GM12801 (cell line): ENCODE measurements around the gene TRIM13.

ENCODE experiments used
- TF ChIP-seq, protein P1 (sequence below): IDR thresholded peaks from one replicate; pipeline ENCODE4 v1.5.1; 2011; ENCODE audit warnings: control low read depth; ENCODE audit not compliant: insufficient read length; ENCODE audit errors: extremely low read depth

TRIM13 gene

DNA sequence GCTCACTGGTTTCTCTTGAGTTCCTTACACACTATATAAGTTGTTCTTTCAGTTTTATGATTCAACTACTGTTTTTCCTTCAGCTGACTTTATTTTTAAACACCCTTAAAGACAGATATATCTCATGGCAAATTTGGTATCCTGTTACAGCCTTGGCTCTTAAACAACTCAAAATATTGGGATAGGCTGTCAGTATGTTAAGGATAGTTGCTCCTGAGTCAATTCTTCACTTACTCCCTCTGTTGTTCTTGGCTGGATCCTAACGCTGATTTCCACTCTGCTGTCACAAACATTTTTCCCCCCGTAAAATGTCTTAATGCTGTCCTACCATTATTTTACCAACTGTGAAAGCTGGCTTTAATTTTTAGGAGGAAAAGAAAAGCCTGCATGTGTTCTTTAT, 19.6 kb downstream of the TRIM13 start:
- TF ChIP-seq, protein P1, sequence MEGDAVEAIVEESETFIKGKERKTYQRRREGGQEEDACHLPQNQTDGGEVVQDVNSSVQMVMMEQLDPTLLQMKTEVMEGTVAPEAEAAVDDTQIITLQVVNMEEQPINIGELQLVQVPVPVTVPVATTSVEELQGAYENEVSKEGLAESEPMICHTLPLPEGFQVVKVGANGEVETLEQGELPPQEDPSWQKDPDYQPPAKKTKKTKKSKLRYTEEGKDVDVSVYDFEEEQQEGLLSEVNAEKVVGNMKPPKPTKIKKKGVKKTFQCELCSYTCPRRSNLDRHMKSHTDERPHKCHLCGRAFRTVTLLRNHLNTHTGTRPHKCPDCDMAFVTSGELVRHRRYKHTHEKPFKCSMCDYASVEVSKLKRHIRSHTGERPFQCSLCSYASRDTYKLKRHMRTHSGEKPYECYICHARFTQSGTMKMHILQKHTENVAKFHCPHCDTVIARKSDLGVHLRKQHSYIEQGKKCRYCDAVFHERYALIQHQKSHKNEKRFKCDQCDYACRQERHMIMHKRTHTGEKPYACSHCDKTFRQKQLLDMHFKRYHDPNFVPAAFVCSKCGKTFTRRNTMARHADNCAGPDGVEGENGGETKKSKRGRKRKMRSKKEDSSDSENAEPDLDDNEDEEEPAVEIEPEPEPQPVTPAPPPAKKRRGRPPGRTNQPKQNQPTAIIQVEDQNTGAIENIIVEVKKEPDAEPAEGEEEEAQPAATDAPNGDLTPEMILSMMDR, result no peak

- TF ChIP-seq, protein P1, result no peak
Observed at GRCh38 chr13:50017819-50018218, 21.0 kb downstream of the TRIM13 start.

DNA sequence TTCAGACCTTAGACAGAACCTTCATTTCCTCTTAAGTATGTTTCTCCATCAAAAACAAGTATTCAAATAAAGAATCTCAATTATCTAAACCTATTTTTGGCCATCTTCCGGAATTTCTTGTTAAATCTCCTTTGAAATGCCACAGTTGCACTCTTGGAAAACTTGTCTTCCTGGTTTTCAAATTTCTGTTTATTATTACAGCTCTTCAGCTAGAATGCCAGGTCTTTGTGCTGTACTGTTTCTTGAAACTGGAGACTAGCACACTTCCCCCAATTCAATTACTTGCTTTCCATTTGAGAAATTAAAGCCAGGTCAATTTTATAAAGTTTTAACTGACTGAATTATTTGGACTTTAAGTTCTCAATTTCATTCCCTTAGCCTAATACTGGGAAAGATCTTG, 28.6 kb downstream of the TRIM13 start:
- TF ChIP-seq, protein P1, result no peak

- TF ChIP-seq, protein P1, result no peak
Observed at GRCh38 chr13:50026788-50027473, 30.1 kb downstream of the TRIM13 start.

DNA sequence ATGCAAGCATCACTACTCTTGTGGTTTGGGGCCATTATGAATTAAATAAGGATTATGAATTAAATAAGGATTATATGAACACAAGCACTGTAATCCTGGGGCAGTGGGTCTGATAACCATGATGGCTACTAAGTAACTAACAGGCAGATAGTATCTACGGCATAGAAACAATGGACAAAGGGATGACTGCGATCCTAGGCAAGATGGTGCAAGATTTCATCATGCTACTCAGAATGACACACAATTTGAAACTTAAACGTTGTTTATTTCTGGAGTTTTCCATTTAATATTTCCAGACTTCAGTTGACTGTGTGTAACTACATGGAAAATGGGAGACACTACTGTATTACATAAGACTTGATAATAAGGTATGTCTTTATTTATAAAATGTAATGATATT, 33.5 kb downstream of the TRIM13 start:
- TF ChIP-seq, protein P1, result no peak

DNA sequence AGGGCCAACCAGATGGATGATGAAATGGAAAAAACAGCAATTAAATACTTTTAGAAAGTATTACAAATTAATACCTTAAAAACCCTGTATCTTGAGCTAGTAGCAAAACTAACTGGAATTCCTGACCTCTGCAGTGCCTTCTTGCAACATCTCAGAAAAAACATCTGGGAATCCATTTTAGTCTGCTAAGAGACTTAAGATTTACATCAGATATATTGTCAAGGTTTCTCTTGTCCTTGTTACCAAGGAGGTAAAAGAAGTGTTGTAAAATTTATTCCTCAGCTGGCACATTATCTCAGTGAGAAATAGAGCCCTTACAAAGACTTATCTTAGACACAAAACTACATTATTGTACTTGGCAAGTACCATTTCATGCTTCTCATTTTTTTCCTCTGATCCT, 36.9 kb downstream of the TRIM13 start:
- TF ChIP-seq, protein P1, result no peak

GRCh38 chr13:50037788-50038187, 40.9 kb downstream of the TRIM13 start:
- TF ChIP-seq, protein P1, result no peak

- TF ChIP-seq, protein P1, result no peak
Observed at GRCh38 chr13:50038266-50038665, 41.4 kb downstream of the TRIM13 start.
